WERI-Rb-1 (cell line): Measurements from ENCODE around the gene KNDC1.
"Not testable (repeated sequence)": the region's sequence is repeated elsewhere in the genome, so short reads cannot be mapped to it uniquely, and the experiment has no call there.

ENCODE experiments used
- DNase-seq: peaks from one replicate; pipeline ENCODE4 v3.0.0-alpha.2; 2020
- H3K27ac ChIP-seq: fragments of 250-450 bp; sonication (Bioruptor Pico); 2 replicates; pipeline ENCODE4 v1.5.1; 2020; ENCODE audit warnings: mild to moderate bottlenecking, moderate library complexity
- H3K27me3 ChIP-seq: fragments of 250-450 bp; sonication (Bioruptor Pico); 2 replicates; pipeline ENCODE4 v1.5.1; 2021; ENCODE audit warnings: mild to moderate bottlenecking, low read depth, moderate library complexity; ENCODE audit not compliant: insufficient read depth, severe bottlenecking
- H3K36me3 ChIP-seq: fragments of 250-450 bp; sonication (Bioruptor Pico); 2 replicates; pipeline ENCODE4 v1.5.1; 2020; ENCODE audit warnings: mild to moderate bottlenecking, moderate library complexity
- H3K4me3 ChIP-seq: 2 replicates; pipeline ENCODE4 v1.5.1; 2011; ENCODE audit warnings: low read depth, mild to moderate bottlenecking, control low read depth, low read length
- H3K9me3 ChIP-seq: fragments of 250-450 bp; sonication (Bioruptor Pico); 2 replicates; pipeline ENCODE4 v1.5.1; 2021; ENCODE audit warnings: mild to moderate bottlenecking, moderate library complexity; ENCODE audit not compliant: severe bottlenecking
- CTCF ChIP-seq: IDR thresholded peaks from 2 replicates; pipeline ENCODE4 v1.5.1; 2011; ENCODE audit warnings: low read depth, mild to moderate bottlenecking, control low read depth, inconsistent platforms, low read length

KNDC1 gene

GRCh38 chr10:133159950-133160825, at the start of gene KNDC1:
KNDC1 (plus strand) TSS chr10:133160219; CDS start chr10:133160468, 249 bp downstream.
- Histone ChIP-seq H3K4me3 (peak within 1 kb of the TSS; percentile 83), H3K9me3 (no peaks in the 10 kb centered on the region), H3K27me3 (no peaks in the 10 kb centered on the region), H3K27ac (peak within 1 kb of the TSS; percentile 33), H3K36me3 (no peaks in the 10 kb centered on the region)
- no peak for TF ChIP-seq CTCF
- peak; percentile 50 for DNase-seq

GRCh38 chr10:133110609-133111275, 49.3 kb upstream of the KNDC1 start:
- peaks cover 15% of the 10 kb centered on the region for H3K9me3 ChIP-seq
- no peaks in the 10 kb centered on the region for H3K27me3 ChIP-seq
- H3K27ac ChIP-seq: peak overlapping the region; percentile 60
- no peak for DNase-seq
- TF ChIP-seq CTCF: no peak
- H3K36me3 ChIP-seq: no peaks in the 10 kb centered on the region
- no peak overlapping the region for H3K4me3 ChIP-seq

- not testable (repeated sequence) for H3K27ac ChIP-seq, H3K4me3 ChIP-seq, H3K27me3 ChIP-seq, H3K36me3 ChIP-seq
- H3K9me3 ChIP-seq: peaks cover 15% of the 10 kb centered on the region
- DNase-seq: peak; percentile 39
Observed at GRCh38 chr10:133111640-133112039, 48.4 kb upstream of the KNDC1 start.

- no peak for TF ChIP-seq CTCF
- Histone ChIP-seq H3K9me3 (peaks cover 4% of the 10 kb centered on the region), H3K36me3 (no peaks in the 10 kb centered on the region), H3K4me3 (no peak overlapping the region), H3K27ac (no peak overlapping the region), H3K27me3 (no peaks in the 10 kb centered on the region)
- no peak for DNase-seq
Observed at GRCh38 chr10:133113146-133113830, 46.7 kb upstream of the KNDC1 start.

- TF ChIP-seq CTCF: no peak
- no peaks in the 10 kb centered on the region for H3K27me3 ChIP-seq
- H3K9me3 ChIP-seq: peaks cover 4% of the 10 kb centered on the region
- no peak overlapping the region for H3K27ac ChIP-seq
- H3K4me3 ChIP-seq: no peak overlapping the region
- no peaks in the 10 kb centered on the region for H3K36me3 ChIP-seq
- no peak for DNase-seq
Observed at GRCh38 chr10:133113847-133114246, 46.2 kb upstream of the KNDC1 start.

- no peak for TF ChIP-seq CTCF
- Histone ChIP-seq H3K4me3 (no peak overlapping the region), H3K27ac (no peak overlapping the region), H3K27me3 (no peaks in the 10 kb centered on the region), H3K36me3 (no peaks in the 10 kb centered on the region), H3K9me3 (peaks cover 4% of the 10 kb centered on the region)
- DNase-seq: no peak
Observed at GRCh38 chr10:133114251-133114650, 45.8 kb upstream of the KNDC1 start.
